Measurements from ENCODE around the gene ALDH5A1.
A peak's percentile ranks its signal among the peaks of the same experiment; 100 is the strongest.

- TF ChIP-seq POLR2AphosphoS5 (IDR thresholded peaks at IDR 0.05; ENCODE audit: low read depth, low read length), result peak; percentile 45; the same call in 1 of the 2 replicates
- peak; percentile 61 for TF ChIP-seq POLR2A (IDR thresholded peaks at IDR 0.05; ENCODE audit: low read depth, low read length)
- TF ChIP-seq TAF1 (IDR thresholded peaks at IDR 0.05; ENCODE audit: borderline replicate concordance, low read depth, low read length), result no peak
These were observed 23.1 kb downstream of the ALDH5A1 start for GRCh38 chr6:24517659-24518543.

Data from GM12892 (cell line).